ENCODE data around the gene IGF2. TPM values are rescaled to one million over a fixed set of nuclear protein-coding genes. Genes with fewer than 3 reads are reported as not detected.
A peak's percentile ranks its signal among the peaks of the same experiment; 100 is the strongest.

IGF2 gene
- total RNA-seq, 2 experiments from 2014 or later: 8.1 to 8.2 TPM

- peaks cover 3% of the 10 kb centered on the region for H3K27me3 Mint-ChIP-seq
- DNase-seq: peak; percentile 57
- intact Hi-C loops (cut with micrococcal nuclease): no loop called here
- POLR2A ChIA-PET: interaction anchor here (0.9 kb wide), 1 partner anchor 86 kb away, joined by 3 read pairs; no protein-coding TSS in a partner anchor
- H3K27ac Mint-ChIP-seq: no peak overlapping the region
- no peak overlapping the region for H3K4me3 Mint-ChIP-seq
- ATAC-seq: peak; percentile 68
- no peaks in the 10 kb centered on the region for H3K9me3 Mint-ChIP-seq
- peaks cover 3% of the 10 kb centered on the region for H3K4me1 Mint-ChIP-seq (ENCODE audit: low read depth)
- CTCF ChIA-PET: interaction anchor here (3.5 kb wide), 1 partner anchor 50 kb away, joined by 19 read pairs; no protein-coding TSS in a partner anchor
- H3K36me3 Mint-ChIP-seq (ENCODE audit: low read depth): no peaks in the 10 kb centered on the region
- no peak for TF ChIP-seq CTCF (IDR thresholded peaks at IDR 0.05)
These were observed 38.6 kb downstream of the IGF2 start for GRCh38 chr11:2100361-2101170.

GRCh38 chr11:2099516-2100349 lies 39.5 kb downstream of the IGF2 start:
- no peak overlapping the region for H3K27ac Mint-ChIP-seq
- DNase-seq (no peak), ATAC-seq (peak; percentile 17)
- no peak overlapping the region for H3K4me3 Mint-ChIP-seq
- no peaks in the 10 kb centered on the region for H3K9me3 Mint-ChIP-seq
- ChIA-PET CTCF (interaction anchor here (3.5 kb wide), 1 partner anchor 51 kb away, joined by 19 read pairs; no protein-coding TSS in a partner anchor), POLR2A (interaction anchor here (0.9 kb wide), 1 partner anchor 87 kb away, joined by 3 read pairs; no protein-coding TSS in a partner anchor)
- no peaks in the 10 kb centered on the region for H3K36me3 Mint-ChIP-seq (ENCODE audit: low read depth)
- intact Hi-C loops (cut with micrococcal nuclease): no loop called here
- H3K27me3 Mint-ChIP-seq: peaks cover 3% of the 10 kb centered on the region
- no peak for TF ChIP-seq CTCF (IDR thresholded peaks at IDR 0.05)
- H3K4me1 Mint-ChIP-seq (ENCODE audit: low read depth): peaks cover 3% of the 10 kb centered on the region

GRCh38 chr11:2098691-2099515 lies 40.3 kb downstream of the IGF2 start:
- DNase-seq (no peak), ATAC-seq (no peak)
- ChIA-PET CTCF (interaction anchor here (3.5 kb wide), 1 partner anchor 52 kb away, joined by 19 read pairs; no protein-coding TSS in a partner anchor), POLR2A (interaction anchor here (0.6 kb wide), 1 partner anchor 245 kb away, joined by 3 read pairs; no protein-coding TSS in a partner anchor)
- Mint-ChIP-seq H3K27ac (no peak overlapping the region), H3K4me1 (ENCODE audit: low read depth) (peaks cover 3% of the 10 kb centered on the region), H3K36me3 (ENCODE audit: low read depth) (no peaks in the 10 kb centered on the region), H3K27me3 (peaks cover 3% of the 10 kb centered on the region), H3K4me3 (no peak overlapping the region), H3K9me3 (no peaks in the 10 kb centered on the region)
- intact Hi-C loops (cut with micrococcal nuclease): no loop called here
- TF ChIP-seq CTCF (IDR thresholded peaks at IDR 0.05): no peak

- CTCF ChIA-PET: interaction anchor here (3.5 kb wide), 1 partner anchor 53 kb away, joined by 19 read pairs; no protein-coding TSS in a partner anchor
- peaks cover 6% of the 10 kb centered on the region for H3K4me1 Mint-ChIP-seq (ENCODE audit: low read depth)
- DNase-seq: no peak
- no peak for TF ChIP-seq CTCF (IDR thresholded peaks at IDR 0.05)
- H3K4me3 Mint-ChIP-seq: no peak overlapping the region
- H3K36me3 Mint-ChIP-seq (ENCODE audit: low read depth): no peaks in the 10 kb centered on the region
- no peak for ATAC-seq
- H3K9me3 Mint-ChIP-seq: no peaks in the 10 kb centered on the region
- intact Hi-C loops (cut with micrococcal nuclease): no loop called here
- H3K27ac Mint-ChIP-seq: no peak overlapping the region
- H3K27me3 Mint-ChIP-seq: peaks cover 6% of the 10 kb centered on the region
- POLR2A ChIA-PET: no interaction called here
These were observed 41.0 kb downstream of the IGF2 start for GRCh38 chr11:2097998-2098690.

Data from activated CD8-positive, alpha-beta T cell treated with anti-CD3 and anti-CD28 coated beads for 36 hours (primary cell).